DMS53 treated with DMSO at 0.1 percent for 48 hours (cell line): ENCODE results near the gene SIK3.
"Not testable (repeated sequence)": the region's sequence is repeated elsewhere in the genome, so short reads cannot be mapped to it uniquely, and the experiment has no call there.

Experiments used
- DNase-seq: peaks from one replicate; lab custom pipeline; 2025; ENCODE audit not compliant: unreplicated experiment; lab: John Stamatoyannopoulos, UW

The SIK3 gene

GRCh38 chr11:116801662-116802061 is 296.6 kb downstream of the SIK3 start:
- DNase-seq: not testable (repeated sequence)

GRCh38 chr11:116800610-116801009 is 297.6 kb downstream of the SIK3 start:
- no peak for DNase-seq

- DNase-seq: no peak
Observed at GRCh38 chr11:116798368-116798767, 299.9 kb downstream of the SIK3 start.

DNA sequence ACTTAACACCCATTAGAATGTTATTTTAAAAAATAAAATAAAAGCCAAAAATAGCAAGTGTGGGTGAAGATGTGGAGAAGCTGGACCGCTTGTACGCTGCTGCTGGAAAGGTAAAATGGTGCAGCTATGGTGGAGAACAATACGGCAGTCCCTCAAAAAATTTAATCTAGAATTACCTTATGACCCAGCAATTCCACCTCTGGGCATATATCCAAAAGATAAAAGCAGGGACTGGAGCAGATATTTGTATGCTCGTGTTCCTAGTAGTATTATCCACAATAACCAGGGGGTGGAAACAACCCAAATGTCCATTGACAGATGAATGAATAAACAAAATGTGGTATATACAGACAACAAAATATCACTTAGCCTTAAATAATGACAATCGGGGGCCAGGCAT is 300.4 kb downstream of the SIK3 start:
- no peak for DNase-seq

DNA sequence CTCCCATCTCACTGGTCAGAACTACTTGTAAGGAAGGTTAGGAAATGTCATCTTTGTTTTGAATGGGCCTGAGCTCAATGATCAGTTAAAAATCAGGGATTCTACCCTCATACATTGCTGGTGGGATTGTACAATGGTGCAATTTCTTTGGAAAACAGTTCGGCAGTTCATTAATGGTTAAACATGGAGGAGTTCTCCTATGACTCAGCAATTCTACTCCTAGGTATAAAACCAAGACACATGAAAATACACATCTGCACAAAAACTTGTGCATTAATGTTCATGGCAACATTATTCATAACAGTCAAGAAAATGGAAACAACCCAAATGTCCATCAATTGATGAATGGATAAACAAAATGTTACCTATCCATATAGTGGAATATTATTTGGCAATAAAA is 301.7 kb downstream of the SIK3 start:
- no peak for DNase-seq

DNA sequence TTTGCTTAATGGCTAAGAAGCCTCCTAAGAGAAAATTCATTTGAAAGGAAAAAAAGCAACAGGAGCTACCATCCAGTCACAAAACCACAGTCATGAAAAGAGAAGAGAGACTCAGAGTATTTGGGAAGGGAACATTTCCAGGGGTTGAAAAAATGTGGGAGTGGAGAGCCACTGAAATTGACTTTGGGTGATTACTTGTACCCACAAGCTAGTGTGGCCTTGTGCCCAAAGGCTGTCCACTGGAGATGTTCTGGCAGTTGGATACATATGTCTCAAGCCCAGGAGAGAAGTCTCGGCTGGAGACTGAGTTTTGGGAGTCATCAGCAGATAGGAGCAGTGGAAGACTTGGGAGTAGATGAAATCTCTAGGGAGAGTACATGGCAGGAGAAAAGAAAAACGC is 303.4 kb downstream of the SIK3 start:
- DNase-seq: no peak

DNA sequence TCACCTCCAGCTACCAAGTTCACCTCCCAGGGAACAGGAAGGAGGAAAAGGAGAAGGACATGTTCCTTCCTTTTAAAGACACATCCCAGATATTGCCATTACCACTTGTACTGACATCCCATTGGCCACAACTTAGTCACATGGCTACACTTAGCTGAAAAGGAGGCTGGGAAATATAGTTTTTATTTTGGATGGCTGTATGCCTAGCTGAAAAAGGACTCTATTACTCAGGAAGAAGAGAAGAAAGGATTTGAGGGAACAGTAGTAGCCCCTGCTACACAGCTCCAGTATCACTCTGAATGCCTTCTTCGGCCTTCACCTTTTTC is 304.5 kb downstream of the SIK3 start:
- DNase-seq: no peak
